Spleen (tissue), 11 donors: ENCODE data around the gene TMEM40. TPM values are rescaled to one million over a fixed set of nuclear protein-coding genes. Genes with fewer than 3 reads are reported as not detected.

Source experiments
- DNase-seq: peaks from one replicate; pipeline ENCODE4 v3.0.0-alpha.2; 2020
- H3K27ac ChIP-seq, 8 donors: fragments of 200-600 bp; sonication (generic) in 7 of 8; 1 replicate in 4 of 8; 2 replicates in 4 of 8; pipeline versions ENCODE4 v1.5.0 to v1.8.0; 2016 to 2021; ENCODE audit warnings: inconsistent platforms in 4 of 8, mild to moderate bottlenecking in 4 of 8, moderate library complexity in 1 of 8
- H3K27me3 ChIP-seq, 7 donors: fragments of 200-600 bp; sonication (generic) in 6 of 7; replicated peaks in 1 of 7; 1 replicate in 4 of 7; 2 replicates in 3 of 7; pipeline versions ENCODE4 v1.5.0 to v1.8.0; 2016 to 2021; ENCODE audit warnings: inconsistent platforms in 3 of 7, mild to moderate bottlenecking in 1 of 7
- H3K36me3 ChIP-seq, 6 donors: fragments of 200-600 bp; sonication (generic) in 5 of 6; 1 replicate in 4 of 6; 2 replicates in 2 of 6; pipeline versions ENCODE4 v1.5.0 to v1.8.0; 2016 to 2021; ENCODE audit warnings: inconsistent platforms in 2 of 6
- H3K4me1 ChIP-seq, 6 donors: fragments of 200-600 bp; sonication (generic) in 5 of 6; 1 replicate in 3 of 6; 2 replicates in 3 of 6; pipeline versions ENCODE4 v1.5.0 to v1.8.0; 2016 to 2021; ENCODE audit warnings: inconsistent platforms in 3 of 6
- H3K4me3 ChIP-seq, 8 donors: fragments of 200-600 bp; sonication (generic) in 7 of 8; 1 replicate in 4 of 8; 2 replicates in 4 of 8; pipeline versions ENCODE4 v1.5.0 to v1.8.0; 2016 to 2021; ENCODE audit warnings: inconsistent platforms in 4 of 8, mild to moderate bottlenecking in 4 of 8, moderate library complexity in 2 of 8
- H3K9me3 ChIP-seq, 8 donors: fragments of 200-600 bp; sonication (generic) in 7 of 8; 1 replicate in 4 of 8; 2 replicates in 4 of 8; pipeline versions ENCODE4 v1.5.0 to v1.8.0; 2016 to 2021; ENCODE audit warnings: inconsistent platforms in 4 of 8
- CTCF ChIP-seq, 11 experiments: fragments of 200-600 bp in 7 of 11; fragments of 450-650 bp in 4 of 11; sonication (generic) in 4 of 11; IDR thresholded peaks in 8 of 11; conservative IDR thresholded peaks in 3 of 11; 1 replicate in 7 of 11; 2 replicates in 4 of 11; pipeline versions ENCODE4 v1.4.0 to v1.8.0; 2016 to 2021; ENCODE audit warnings: antibody characterized with exemption in 11 of 11, inconsistent platforms in 4 of 11, mild to moderate bottlenecking in 1 of 11
- POLR2A ChIP-seq, 3 donors: fragments of 450-650 bp; IDR thresholded peaks; one replicate each; pipeline ENCODE4 v1.5.1; 2017; ENCODE audit warnings: antibody characterized with exemption in 3 of 3, mild to moderate bottlenecking in 1 of 3
- POLR2AphosphoS5 ChIP-seq, 3 donors: sonication (generic); formaldehyde crosslinking; IDR thresholded peaks; one replicate each; pipeline ENCODE4 v1.5.1; 2017; ENCODE audit warnings: antibody characterized with exemption in 3 of 3
- WGBS, 5 donors: extraction: QIAGEN DNeasy Blood & Tissue Kit in 3 of 5; methylation state at CpG; one replicate each; pipeline versions ENCODE4 v1.1.5 to v1.1.7; 2013 to 2018; 5-methylcytosine and 5-hydroxymethylcytosine counted together
- intact Hi-C: fragments of 100-400 bp; cut with DNase I; formaldehyde crosslinking; loops from one replicate; pipeline ENCODE4 v1.15.0; 2023; ENCODE audit warnings: low total_unique reads
- polyA plus RNA-seq, 3 donors: library from polyadenylated mRNA; stranded (reverse); fragments of 200-250 nt; gene quantifications; one replicate each; pipeline ENCODE4 v1.2.1, GENCODE V29; 2013
- total RNA-seq, 7 donors: library from RNA; depleted of rRNA in 3 of 7; stranded (reverse); fragments of >200 nt in 3 of 7; fragmentation: NEBNext Ultra II Directional in 4 of 7; extraction: Animal tissue kit (Norgen Biotek cat#: 25700) in 4 of 7; gene quantifications; one replicate each; pipeline versions ENCODE4 v1.1.0 to v1.2.1, GENCODE V29; 2016 to 2021
- donor health status: healthy with polysubstance abuse.
- donor health status: DM: no; HTN: no; CAD: no; lungs with moderate emphysema.
- donor health status: DM: no; HTN: no; CAD: no.
- donor health status: Bipolar disorder and iron deficiency.
- donor health status: healthy.
- donor health status: DM: no; HTN: no; CAD: no.
- donor health status: DM: yes; HTN: yes; CAD: no.

TMEM40 gene
- total and polyA plus RNA-seq, 10 donors: 0.29 to 3.8 (median 2.0) TPM

- TF ChIP-seq CTCF (IDR thresholded peaks at IDR 0.05 in 8 of 11, conservative IDR thresholded peaks at IDR 0.05 in 3 of 11) (no peak), POLR2A (IDR thresholded peaks at IDR 0.05) (no peak), POLR2AphosphoS5 (IDR thresholded peaks at IDR 0.05) (no peak)
- no peaks in the 10 kb centered on the region for H3K27me3 ChIP-seq
- 89 to 100% (median 95%) methylated on average over 1 of the region's 1 CpG for WGBS, 5 donors
- H3K27ac ChIP-seq: no peak overlapping the region
- DNase-seq: no peak
- intact Hi-C loops: no loop called here
- H3K4me3 ChIP-seq: no peak overlapping the region
- H3K36me3 ChIP-seq: no peaks in the 10 kb centered on the region
- no peaks in the 10 kb centered on the region for H3K9me3 ChIP-seq
- H3K4me1 ChIP-seq: peaks cover 3 to 32% (median 13%) of the 10 kb centered on the region in 6 donors
Measured at GRCh38 chr3:12754313-12754712, 4.7 kb downstream of the TMEM40 start.

GRCh38 chr3:12753275-12754028 lies 5.6 kb downstream of the TMEM40 start:
- H3K4me3 ChIP-seq: no peak overlapping the region
- no peak overlapping the region for H3K27ac ChIP-seq
- H3K36me3 ChIP-seq: no peaks in the 10 kb centered on the region
- no peaks in the 10 kb centered on the region for H3K9me3 ChIP-seq
- 84 to 87% (median 85%) methylated on average over 9 of the region's 9 CpGs for WGBS, 5 donors
- H3K27me3 ChIP-seq: no peaks in the 10 kb centered on the region
- DNase-seq: no peak
- TF ChIP-seq CTCF (IDR thresholded peaks at IDR 0.05 in 8 of 11, conservative IDR thresholded peaks at IDR 0.05 in 3 of 11): no peak
- TF ChIP-seq POLR2AphosphoS5 (IDR thresholded peaks at IDR 0.05): no peak
- no peak for TF ChIP-seq POLR2A (IDR thresholded peaks at IDR 0.05)
- intact Hi-C loops: no loop called here
- peaks cover 3 to 33% (median 15%) of the 10 kb centered on the region in 6 donors for H3K4me1 ChIP-seq

- WGBS, 5 donors: 80 to 93% (median 91%) methylated on average over 2 of the region's 2 CpGs
- no peaks in the 10 kb centered on the region for H3K36me3 ChIP-seq
- no peak overlapping the region for H3K4me3 ChIP-seq
- no peaks in the 10 kb centered on the region for H3K9me3 ChIP-seq
- peaks cover 3 to 27% (median 10%) of the 10 kb centered on the region in 6 donors for H3K4me1 ChIP-seq
- no peak for DNase-seq
- intact Hi-C loops: no loop called here
- H3K27ac ChIP-seq: no peak overlapping the region
- H3K27me3 ChIP-seq: peaks cover 0 to 4% (median 0%) of the 10 kb centered on the region in 7 donors
- no peak for TF ChIP-seq CTCF (IDR thresholded peaks at IDR 0.05 in 8 of 11, conservative IDR thresholded peaks at IDR 0.05 in 3 of 11)
- no peak for TF ChIP-seq POLR2AphosphoS5 (IDR thresholded peaks at IDR 0.05)
- TF ChIP-seq POLR2A (IDR thresholded peaks at IDR 0.05): no peak
Measured at GRCh38 chr3:12752809-12753208, 6.2 kb downstream of the TMEM40 start.

- no peak overlapping the region for H3K4me3 ChIP-seq
- H3K27ac ChIP-seq: no peak overlapping the region
- intact Hi-C loops: no loop called here
Measured at GRCh38 chr3:12752102-12752501, 7.0 kb downstream of the TMEM40 start.

More at GRCh38 chr3:12752102-12752501, 7.0 kb downstream of the TMEM40 start:
- Histone ChIP-seq H3K27me3 (peaks cover 0 to 4% (median 0%) of the 10 kb centered on the region in 7 donors), H3K36me3 (no peaks in the 10 kb centered on the region), H3K4me1 (peaks cover 0 to 25% (median 10%) of the 10 kb centered on the region in 6 donors), H3K9me3 (no peaks in the 10 kb centered on the region)
- WGBS, 5 donors: 43 to 62% (median 55%) methylated on average over 3 of the region's 3 CpGs
- no peak for DNase-seq
- TF ChIP-seq CTCF (IDR thresholded peaks at IDR 0.05 in 8 of 11, conservative IDR thresholded peaks at IDR 0.05 in 3 of 11) (no peak), POLR2AphosphoS5 (IDR thresholded peaks at IDR 0.05) (no peak), POLR2A (IDR thresholded peaks at IDR 0.05) (no peak)
